NCI-H2227 (cell line): ENCODE data around the gene MAP3K4.

Source experiments
- DNase-seq: peaks from one replicate; lab custom pipeline; 2025; ENCODE audit not compliant: unreplicated experiment; lab: John Stamatoyannopoulos, UW

The MAP3K4 gene

GRCh38 chr6:161163466-161164181 is 172.1 kb downstream of the MAP3K4 start:
- no peak for DNase-seq

- no peak for DNase-seq
These were observed 172.6 kb downstream of the MAP3K4 start for GRCh38 chr6:161164182-161164625.

GRCh38 chr6:161166176-161166575 is 174.6 kb downstream of the MAP3K4 start:
- no peak for DNase-seq

- no peak for DNase-seq
These were observed 175.1 kb downstream of the MAP3K4 start for GRCh38 chr6:161166677-161167076.
